ENCODE results near the gene ZCCHC4. TPM values are rescaled to one million over a fixed set of nuclear protein-coding genes. Genes with fewer than 3 reads are reported as not detected.

Gene ZCCHC4
- total and polyA plus RNA-seq, 2 of the 4 experiments (the other 2 are of a cell fraction), result 7.9 to 8.1 TPM

DNA sequence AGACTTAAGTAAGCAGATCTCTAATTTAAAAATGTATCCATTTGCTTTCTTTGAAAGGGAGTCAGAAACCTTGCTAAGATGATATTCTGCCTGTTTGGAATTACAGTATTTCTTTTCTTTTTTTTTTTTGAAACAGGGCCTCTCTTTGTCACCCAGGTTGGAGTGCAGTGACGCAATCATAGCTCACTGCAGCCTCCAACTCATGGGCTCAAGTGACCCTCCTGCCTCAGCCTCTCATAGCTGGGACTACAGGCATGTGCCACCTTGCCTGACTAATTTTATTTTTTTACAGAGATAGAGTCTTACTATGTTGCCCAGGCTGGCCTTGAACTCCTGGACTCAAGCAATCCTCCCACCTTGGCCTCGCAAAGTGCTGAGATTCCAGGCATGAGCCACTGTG is 104.4 kb downstream of the ZCCHC4 start:
- Histone ChIP-seq H4K8ac (ENCODE audit: low read depth in 2 of 2, low read length in 2 of 2) (no peak overlapping the region), H3K4ac (ENCODE audit: low read depth, low read length) (no peak overlapping the region), H2AFZ (replicated peaks; ENCODE audit: low read length, poor library complexity) (no peak overlapping the region), H3K9me3 (ENCODE audit: control insufficient read depth, insufficient read depth, low read length) (no peaks in the 10 kb centered on the region), H4K20me1 (ENCODE audit: insufficient read depth, low read length) (no peaks in the 10 kb centered on the region), H3K9me1 (ENCODE audit: insufficient read depth, low read length) (no peaks in the 10 kb centered on the region), H3K4me1 (ENCODE audit: control insufficient read depth, insufficient read depth, low read length) (no peaks in the 10 kb centered on the region), H2BK120ac (ENCODE audit: low read depth, low read length) (no peak overlapping the region), H4K5ac (ENCODE audit: low read depth, low read length) (no peak overlapping the region), H2AK9ac (replicated peaks; ENCODE audit: low read depth, low read length, poor library complexity) (no peak overlapping the region), H2BK20ac (ENCODE audit: low read depth, low read length) (no peak overlapping the region), H2BK5ac (ENCODE audit: low read depth, low read length, poor library complexity, severe bottlenecking) (no peak overlapping the region), H2BK15ac (ENCODE audit: low read depth, low read length) (no peak overlapping the region), H2AK5ac (ENCODE audit: low read depth, low read length) (no peak overlapping the region), H3K4me2 (ENCODE audit: low read depth, low read length) (no peak overlapping the region), H3K36me3 (ENCODE audit: control insufficient read depth, insufficient read depth, low read length) (peaks cover 11% of the 10 kb centered on the region; the same call in 1 of the 2 replicates), H3K56ac (ENCODE audit: extremely low read depth, insufficient read depth, low read length) (no peak overlapping the region), H3K27ac (ENCODE audit: insufficient read depth, low read length) (no peak overlapping the region), H3K18ac (ENCODE audit: low read depth, low read length) (no peak overlapping the region), H3K79me1 (ENCODE audit: low read depth in 1 of 2, low read length in 2 of 2) (no peaks in the 10 kb centered on the region), H4K91ac (ENCODE audit: insufficient read depth, low read depth, low read length) (no peak overlapping the region), H3K23ac (ENCODE audit: low read depth, low read length) (no peak overlapping the region), H3K27me3 (ENCODE audit: control insufficient read depth, insufficient read depth, low read length) (no peaks in the 10 kb centered on the region), H3K9ac (ENCODE audit: low read depth, low read length) (no peak overlapping the region), H3K14ac (replicated peaks; ENCODE audit: low read depth, low read length) (no peak overlapping the region), H3K4me3 (ENCODE audit: insufficient read depth, low read depth, low read length) (no peak overlapping the region)
- dilution Hi-C loops (cut with HindIII; ENCODE audit: low sequenced_read_pairs, unreplicated experiment) (no loop called here), in situ Hi-C loops (cut with MboI; ENCODE audit: low sequenced_read_pairs) (no loop called here), intact Hi-C loops (cut with micrococcal nuclease) (no loop called here)
- no TSS peak for BruUV-seq (replicated peaks)
- ChIA-PET CTCF (interaction anchor here (0.7 kb wide), 1 partner anchor 23 kb away, joined by 3 read pairs; no protein-coding TSS in a partner anchor), POLR2A (ENCODE audit: unreplicated experiment) (no interaction called here)
- WGBS, 2 experiments (ENCODE audit: extremely low coverage in 2 of 2, insufficient read length in 1 of 2), result 100% methylated on average over 1 of the region's 2 CpGs; no CpG with 5 or more reads in 1 of the 2 experiments
- TF ChIP-seq RCOR1 (IDR thresholded peaks at IDR 0.05; ENCODE audit: insufficient replicate concordance, low read length), result no peak
- no peak for TF ChIP-seq BHLHE40 (IDR thresholded peaks at IDR 0.05; ENCODE audit: low read depth, low read length)
- TF ChIP-seq, protein P1, sequence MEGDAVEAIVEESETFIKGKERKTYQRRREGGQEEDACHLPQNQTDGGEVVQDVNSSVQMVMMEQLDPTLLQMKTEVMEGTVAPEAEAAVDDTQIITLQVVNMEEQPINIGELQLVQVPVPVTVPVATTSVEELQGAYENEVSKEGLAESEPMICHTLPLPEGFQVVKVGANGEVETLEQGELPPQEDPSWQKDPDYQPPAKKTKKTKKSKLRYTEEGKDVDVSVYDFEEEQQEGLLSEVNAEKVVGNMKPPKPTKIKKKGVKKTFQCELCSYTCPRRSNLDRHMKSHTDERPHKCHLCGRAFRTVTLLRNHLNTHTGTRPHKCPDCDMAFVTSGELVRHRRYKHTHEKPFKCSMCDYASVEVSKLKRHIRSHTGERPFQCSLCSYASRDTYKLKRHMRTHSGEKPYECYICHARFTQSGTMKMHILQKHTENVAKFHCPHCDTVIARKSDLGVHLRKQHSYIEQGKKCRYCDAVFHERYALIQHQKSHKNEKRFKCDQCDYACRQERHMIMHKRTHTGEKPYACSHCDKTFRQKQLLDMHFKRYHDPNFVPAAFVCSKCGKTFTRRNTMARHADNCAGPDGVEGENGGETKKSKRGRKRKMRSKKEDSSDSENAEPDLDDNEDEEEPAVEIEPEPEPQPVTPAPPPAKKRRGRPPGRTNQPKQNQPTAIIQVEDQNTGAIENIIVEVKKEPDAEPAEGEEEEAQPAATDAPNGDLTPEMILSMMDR (conservative IDR thresholded peaks at IDR 0.05; ENCODE audit: low read depth, low read length), result no peak
- no peak for TF ChIP-seq CEBPB (IDR thresholded peaks at IDR 0.05; ENCODE audit: low read depth, low read length)
- TF ChIP-seq MAFK (IDR thresholded peaks at IDR 0.05; ENCODE audit: low read depth, low read length), result no peak
- no peak for TF ChIP-seq MAZ (IDR thresholded peaks at IDR 0.05; ENCODE audit: borderline replicate concordance, low read depth, low read length)
- TF ChIP-seq, protein P2, sequence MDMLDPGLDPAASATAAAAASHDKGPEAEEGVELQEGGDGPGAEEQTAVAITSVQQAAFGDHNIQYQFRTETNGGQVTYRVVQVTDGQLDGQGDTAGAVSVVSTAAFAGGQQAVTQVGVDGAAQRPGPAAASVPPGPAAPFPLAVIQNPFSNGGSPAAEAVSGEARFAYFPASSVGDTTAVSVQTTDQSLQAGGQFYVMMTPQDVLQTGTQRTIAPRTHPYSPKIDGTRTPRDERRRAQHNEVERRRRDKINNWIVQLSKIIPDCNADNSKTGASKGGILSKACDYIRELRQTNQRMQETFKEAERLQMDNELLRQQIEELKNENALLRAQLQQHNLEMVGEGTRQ (IDR thresholded peaks at IDR 0.05; ENCODE audit: low read depth, low read length), result no peak
- TF ChIP-seq CHD1 (IDR thresholded peaks at IDR 0.05; ENCODE audit: low read depth, low read length), result no peak
- TF ChIP-seq SMC3 (IDR thresholded peaks at IDR 0.05; ENCODE audit: low read depth, low read length), result no peak
- no peak for TF ChIP-seq NFE2L2 (IDR thresholded peaks at IDR 0.05; ENCODE audit: low read depth, low read length)
- TF ChIP-seq POLR2A (IDR thresholded peaks at IDR 0.05; ENCODE audit: low read depth, low read length), result no peak
- no peak for TF ChIP-seq RAD21 (IDR thresholded peaks at IDR 0.05; ENCODE audit: low read length)
- no peak for TF ChIP-seq RFX5 (IDR thresholded peaks at IDR 0.05; ENCODE audit: low read depth, low read length)
- TF ChIP-seq FOS (IDR thresholded peaks at IDR 0.05; ENCODE audit: low read depth, low read length), result no peak
- TF ChIP-seq MXI1 (IDR thresholded peaks at IDR 0.05; ENCODE audit: borderline replicate concordance, low read depth, low read length), result no peak
- TF ChIP-seq, protein P3, sequence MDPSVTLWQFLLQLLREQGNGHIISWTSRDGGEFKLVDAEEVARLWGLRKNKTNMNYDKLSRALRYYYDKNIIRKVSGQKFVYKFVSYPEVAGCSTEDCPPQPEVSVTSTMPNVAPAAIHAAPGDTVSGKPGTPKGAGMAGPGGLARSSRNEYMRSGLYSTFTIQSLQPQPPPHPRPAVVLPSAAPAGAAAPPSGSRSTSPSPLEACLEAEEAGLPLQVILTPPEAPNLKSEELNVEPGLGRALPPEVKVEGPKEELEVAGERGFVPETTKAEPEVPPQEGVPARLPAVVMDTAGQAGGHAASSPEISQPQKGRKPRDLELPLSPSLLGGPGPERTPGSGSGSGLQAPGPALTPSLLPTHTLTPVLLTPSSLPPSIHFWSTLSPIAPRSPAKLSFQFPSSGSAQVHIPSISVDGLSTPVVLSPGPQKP (IDR thresholded peaks at IDR 0.05; ENCODE audit: borderline replicate concordance, low read depth, low read length), result no peak
- no peak for DNase-seq
- ATAC-seq (ENCODE audit: low read depth), result no peak

Data from IMR-90 (cell line).